HCT116 (cell line): ENCODE measurements around the gene ZC3HAV1. TPM values are rescaled to one million over a fixed set of nuclear protein-coding genes. Genes with fewer than 3 reads are reported as not detected.

ENCODE experiments used
- ATAC-seq: fragments of 200-7000 bp; cut with Tn5 transposase; 2 replicates; pipeline ENCODE4 v1.9.1; 2020; ENCODE audit warnings: mild to moderate bottlenecking, moderate library complexity
- BruUV-seq: library from RNA; stranded (reverse); fragments of 400-500 nt; replicated peaks from 2 replicates; lab custom pipeline; 2021; lab: Mats Ljungman, UMichigan
- CTCF ChIA-PET: fragments of 300-600 bp; sonication (Branson Sonifier 250); formaldehyde crosslinking; loops from one replicate; lab custom pipeline; 2021; ENCODE audit warnings: antibody characterized with exemption; lab: Charles Lee
- POLR2A ChIA-PET: fragments of 300-600, 350-600 bp; sonication (Branson Sonifier 250); formaldehyde crosslinking; loops from one replicate; lab custom pipeline; 2021; ENCODE audit warnings: antibody characterized with exemption; lab: Charles Lee
- RAD21 ChIA-PET, 2 experiments: fragments of 300-600 bp; sonication (Branson Sonifier 250); formaldehyde crosslinking; loops; one replicate each; lab custom pipeline; 2023; ENCODE audit warnings: low total read pairs in 2 of 2; ENCODE audit not compliant: uncharacterized antibody in 2 of 2, unreplicated experiment in 2 of 2, low non-redundant PET in 1 of 2; lab: Charles Lee
- DNase-seq: peaks from one replicate; pipeline ENCODE4 v3.0.0-alpha.2; 2010; ENCODE audit warnings: low read depth, low spot score
- H2AFZ ChIP-seq: fragments of 200-600 bp; shearing (Covaris generic), sonication (generic); 2 replicates; pipeline ENCODE4 v1.6.1; 2017; ENCODE audit warnings: low read depth, mixed run types, mixed read lengths, antibody characterized with exemption, low read length; ENCODE audit not compliant: poor library complexity, severe bottlenecking
- H3K27ac ChIP-seq: 2 replicates; pipeline ENCODE4 v1.5.1; 2012; ENCODE audit warnings: low read depth, low read length
- H3K27me3 ChIP-seq: fragments of 200-600 bp; sonication (generic); 2 replicates; pipeline ENCODE4 v1.6.1; 2016; ENCODE audit warnings: mixed run types, low read length, mixed read lengths; ENCODE audit not compliant: insufficient read depth
- H3K36me3 ChIP-seq, 2 experiments: fragments of 200-500 bp in 1 of 2; fragments of 200-600 bp in 1 of 2; sonication (Bioruptor generic) in 1 of 2; sonication (generic) in 1 of 2; 2 replicates each; pipeline versions ENCODE4 v1.5.1 to v1.6.1; 2014 to 2016; ENCODE audit warnings: low read length in 2 of 2, inconsistent platforms in 1 of 2, mixed read lengths in 1 of 2, mixed run types in 1 of 2; ENCODE audit not compliant: insufficient read depth in 2 of 2, control insufficient read depth in 1 of 2
- H3K4me1 ChIP-seq, 2 experiments: fragments of 200-600 bp in 1 of 2; sonication (generic) in 1 of 2; 2 replicates each; pipeline versions ENCODE4 v1.5.1 to v1.6.1; 2012 to 2017; ENCODE audit warnings: low read length in 2 of 2, inconsistent platforms in 1 of 2, mild to moderate bottlenecking in 1 of 2, mixed read lengths in 1 of 2, mixed run types in 1 of 2, moderate library complexity in 1 of 2; ENCODE audit not compliant: insufficient read depth in 2 of 2, control insufficient read depth in 1 of 2
- H3K4me2 ChIP-seq: fragments of 200-600 bp; sonication (generic); 2 replicates; pipeline ENCODE4 v1.6.1; 2017; ENCODE audit warnings: mixed run types, low read length, mixed read lengths
- H3K4me3 ChIP-seq, 2 experiments: fragments of 200-600 bp in 1 of 2; sonication (generic) in 1 of 2; replicated peaks in 1 of 2; 2 replicates each; pipeline ENCODE4 v1.5.1; 2011 to 2016; ENCODE audit warnings: low read length in 2 of 2, control low read depth in 1 of 2, low read depth in 1 of 2, mild to moderate bottlenecking in 1 of 2, mixed read lengths in 1 of 2, mixed run types in 1 of 2
- H3K79me2 ChIP-seq: fragments of 200-600 bp; sonication (generic); 2 replicates; pipeline ENCODE4 v1.6.1; 2017; ENCODE audit warnings: mild to moderate bottlenecking, mixed run types, low read length, moderate library complexity, mixed read lengths; ENCODE audit not compliant: insufficient read depth
- H3K9ac ChIP-seq: fragments of 200-600 bp; sonication (generic); 2 replicates; pipeline ENCODE4 v1.6.1; 2016; ENCODE audit warnings: low read length, mixed read lengths
- H3K9me2 ChIP-seq: fragments of 200-600 bp; sonication (generic), shearing (Covaris generic); 2 replicates; pipeline ENCODE4 v1.6.1; 2017; ENCODE audit warnings: mixed run types, mild to moderate bottlenecking, moderate library complexity; ENCODE audit not compliant: insufficient read depth
- H3K9me3 ChIP-seq, 2 experiments: fragments of 200-500 bp in 1 of 2; fragments of 200-600 bp in 1 of 2; sonication (Bioruptor generic) in 1 of 2; sonication (generic) in 1 of 2; 2 replicates each; pipeline ENCODE4 v1.6.1; 2014 to 2017; ENCODE audit warnings: low read length in 2 of 2, mixed read lengths in 2 of 2, inconsistent platforms in 1 of 2, low read depth in 1 of 2, mild to moderate bottlenecking in 1 of 2, mixed run types in 1 of 2, moderate library complexity in 1 of 2; ENCODE audit not compliant: control insufficient read depth in 1 of 2, insufficient read depth in 1 of 2
- H4K20me1 ChIP-seq: fragments of 200-600 bp; sonication (generic), shearing (Covaris generic); 2 replicates; pipeline ENCODE4 v1.6.1; 2017; ENCODE audit warnings: mixed run types, mild to moderate bottlenecking, moderate library complexity; ENCODE audit not compliant: insufficient read depth
- ATF3 ChIP-seq: IDR thresholded peaks from 2 replicates; pipeline ENCODE4 v1.6.1; 2012
- ELF1 ChIP-seq: IDR thresholded peaks from 2 replicates; pipeline ENCODE4 v1.6.1; 2012; ENCODE audit warnings: low read depth, borderline replicate concordance
- EZH2phosphoT487 ChIP-seq: fragments of 200-600 bp; IDR thresholded peaks from 2 replicates; pipeline ENCODE4 v1.6.1; 2018; ENCODE audit warnings: antibody characterized with exemption, borderline replicate concordance
- FOSL1 ChIP-seq: IDR thresholded peaks from 2 replicates; pipeline ENCODE4 v1.6.1; 2012; ENCODE audit warnings: low read depth
- POLR2A ChIP-seq: IDR thresholded peaks from 2 replicates; pipeline ENCODE4 v1.7.0; 2011; ENCODE audit warnings: borderline replicate concordance; ENCODE audit not compliant: insufficient read depth, insufficient read length; ENCODE audit errors: extremely low read depth
- POLR2AphosphoS5 ChIP-seq: IDR thresholded peaks from 2 replicates; pipeline ENCODE4 v1.6.1; 2011; ENCODE audit warnings: mild to moderate bottlenecking, low read depth, low read length, moderate library complexity
- RAD21 ChIP-seq: IDR thresholded peaks from 2 replicates; pipeline ENCODE4 v1.6.1; 2012; ENCODE audit warnings: low read depth, mild to moderate bottlenecking
- REST ChIP-seq: IDR thresholded peaks from 2 replicates; pipeline ENCODE4 v1.6.1; 2012; ENCODE audit warnings: low read depth
- TCF7L2 ChIP-seq: IDR thresholded peaks from 2 replicates; pipeline ENCODE4 v1.7.0; 2011; ENCODE audit warnings: borderline replicate concordance, inconsistent platforms; ENCODE audit not compliant: insufficient read depth, insufficient read length; ENCODE audit errors: extremely low read depth
- YY1 ChIP-seq: IDR thresholded peaks from 2 replicates; pipeline ENCODE4 v1.6.1; 2011; ENCODE audit warnings: low read length, low read depth, moderate library complexity, mild to moderate bottlenecking; ENCODE audit not compliant: insufficient replicate concordance; ENCODE audit errors: extremely low read depth
- ZFX ChIP-seq: fragments of 450-650 bp; IDR thresholded peaks from 2 replicates; pipeline ENCODE4 v1.6.1; 2017
- intact Hi-C: fragments of 100-400 bp; cut with micrococcal nuclease; formaldehyde crosslinking; loops from 2 replicates; pipeline ENCODE4 v1.10.0; 2022
- total RNA-seq: library from RNA; stranded (reverse); gene quantifications from one replicate; pipeline ENCODE4 v1.2.1, GENCODE V29; 2021; ENCODE audit not compliant: unreplicated experiment

Gene ZC3HAV1
- total RNA-seq, 1 experiment from 2014 or later: 23.7 TPM

- Histone ChIP-seq H3K4me3 (no peak overlapping the region), H3K4me1 (no peaks in the 10 kb centered on the region), H3K27ac (no peak overlapping the region), H3K4me2 (no peak overlapping the region), H3K9ac (no peak overlapping the region)
- ChIA-PET RAD21 (no interaction called here), POLR2A (no interaction called here)
- DNase-seq: no peak
- no TSS peak for BruUV-seq
- TF ChIP-seq RAD21 (no peak), POLR2A (no peak), ELF1 (no peak), YY1 (no peak), FOSL1 (no peak), REST (no peak), ZFX (no peak), POLR2AphosphoS5 (no peak), TCF7L2 (no peak), ATF3 (no peak), EZH2phosphoT487 (no peak)
- TF ChIP-seq, all 23 proteins: peak for 0
- Histone ChIP-seq H3K27me3 (no peaks in the 10 kb centered on the region), H3K9me2 (no peaks in the 10 kb centered on the region), H4K20me1 (no peaks in the 10 kb centered on the region), H3K79me2 (no peaks in the 10 kb centered on the region), H3K36me3 (peaks cover 18 to 19% of the 10 kb centered on the region in 2 experiments; a peak in 3 of 4 replicates), H3K9me3 (no peaks in the 10 kb centered on the region), H2AFZ (no peak overlapping the region)
- ATAC-seq: no peak
- intact Hi-C loops: no loop called here
- CTCF ChIA-PET: no interaction called here
Observed at GRCh38 chr7:139059905-139060304, 49.6 kb downstream of the ZC3HAV1 start.
